GM18873 (cell line): ENCODE results near the gene SHISA6.

Experiments
- ATAC-seq: cut with Tn5 transposase; IDR thresholded peaks from one replicate; pipeline ENCODE4 v1.9.1; 2021; ENCODE audit warnings: mild to moderate bottlenecking, moderate library complexity, moderate number of reproducible peaks; ENCODE audit not compliant: unreplicated experiment, low FRiP score

Gene SHISA6

GRCh38 chr17:11240841-11241610 is at the start of gene SHISA6:
Gene SHISA6, plus strand, starts transcription at chr17:11241213.
- ATAC-seq: no peak

- no peak for ATAC-seq
These were observed 45.2 kb upstream of the SHISA6 start for GRCh38 chr17:11195801-11196200.

- ATAC-seq: no peak
These were observed 36.0 kb upstream of the SHISA6 start for GRCh38 chr17:11204991-11205390.

GRCh38 chr17:11205659-11206058 is 35.4 kb upstream of the SHISA6 start:
- ATAC-seq: no peak

- ATAC-seq: no peak
These were observed 31.1 kb upstream of the SHISA6 start for GRCh38 chr17:11209906-11210305.

GRCh38 chr17:11212792-11213191 is 28.2 kb upstream of the SHISA6 start:
- no peak for ATAC-seq

GRCh38 chr17:11216976-11217375 is 24.0 kb upstream of the SHISA6 start:
- ATAC-seq: no peak

- ATAC-seq: no peak
These were observed 19.8 kb upstream of the SHISA6 start for GRCh38 chr17:11221196-11221595.

- ATAC-seq: no peak
These were observed 19.3 kb upstream of the SHISA6 start for GRCh38 chr17:11221721-11222120.

GRCh38 chr17:11238705-11239104 is 2.3 kb upstream of the SHISA6 start:
- ATAC-seq: no peak

GRCh38 chr17:11239379-11239970 is 1.5 kb upstream of the SHISA6 start:
- no peak for ATAC-seq

- no peak for ATAC-seq
These were observed 772 bp upstream of the SHISA6 start for GRCh38 chr17:11240041-11240840.

GRCh38 chr17:11241611-11242226 is 706 bp downstream of the SHISA6 start:
- no peak for ATAC-seq

- ATAC-seq: no peak
These were observed 1.4 kb downstream of the SHISA6 start for GRCh38 chr17:11242411-11242810.

GRCh38 chr17:11244776-11245175 is 3.8 kb downstream of the SHISA6 start:
- ATAC-seq: no peak

- ATAC-seq: no peak
These were observed 4.2 kb downstream of the SHISA6 start for GRCh38 chr17:11245187-11245586.

- no peak for ATAC-seq
These were observed 4.8 kb downstream of the SHISA6 start for GRCh38 chr17:11245791-11246190.

GRCh38 chr17:11250161-11250560 is 9.1 kb downstream of the SHISA6 start:
- ATAC-seq: no peak

- no peak for ATAC-seq
These were observed 10.6 kb downstream of the SHISA6 start for GRCh38 chr17:11251561-11252107.

GRCh38 chr17:11252146-11252545 is 11.1 kb downstream of the SHISA6 start:
- no peak for ATAC-seq

- ATAC-seq: no peak
These were observed 15.9 kb downstream of the SHISA6 start for GRCh38 chr17:11256877-11257276.
